RWPE2 (cell line): Measurements from ENCODE around the gene SUN1.
A peak's percentile ranks its signal among the peaks of the same experiment; 100 is the strongest.
"Not testable (repeated sequence)": the region's sequence is repeated elsewhere in the genome, so short reads cannot be mapped to it uniquely, and the experiment has no call there.

Experiments used
- ATAC-seq: fragments of 200-7000 bp; cut with Tn5 transposase; 3 replicates; pipeline ENCODE4 v1.9.1; 2021; ENCODE audit warnings: low read depth
- DNase-seq: peaks from one replicate; pipeline ENCODE4 v3.0.0-alpha.2; 2020; ENCODE audit warnings: low spot score
- H3K27ac ChIP-seq: fragments of 450-650 bp; 2 replicates; pipeline ENCODE4 v1.5.1; 2017; ENCODE audit warnings: mild to moderate bottlenecking; ENCODE audit not compliant: poor library complexity, severe bottlenecking
- H3K27me3 ChIP-seq: fragments of 250-450 bp; sonication (Bioruptor Pico); 2 replicates; pipeline ENCODE4 v1.5.1; 2021; ENCODE audit warnings: mild to moderate bottlenecking, moderate library complexity; ENCODE audit not compliant: insufficient read depth, poor library complexity, severe bottlenecking
- H3K36me3 ChIP-seq: fragments of 250-450 bp; sonication (Bioruptor Pico); 2 replicates; pipeline ENCODE4 v1.5.1; 2020; ENCODE audit warnings: low read depth, mild to moderate bottlenecking, moderate library complexity
- H3K4me1 ChIP-seq: fragments of 250-450 bp; sonication (Bioruptor Pico); 2 replicates; pipeline ENCODE4 v1.5.1; 2021; ENCODE audit warnings: mild to moderate bottlenecking, moderate library complexity; ENCODE audit not compliant: insufficient read depth, poor library complexity, severe bottlenecking
- H3K4me3 ChIP-seq: fragments of 250-450 bp; sonication (Bioruptor Pico); 2 replicates; pipeline ENCODE4 v1.5.1; 2021; ENCODE audit warnings: mild to moderate bottlenecking, moderate library complexity; ENCODE audit not compliant: severe bottlenecking
- H3K9me3 ChIP-seq: fragments of 250-450 bp; sonication (Bioruptor Pico); 2 replicates; pipeline ENCODE4 v1.5.1; 2021; ENCODE audit warnings: mild to moderate bottlenecking, moderate library complexity; ENCODE audit not compliant: severe bottlenecking
- CTCF ChIP-seq: fragments of 450-650 bp; IDR thresholded peaks from one replicate; pipeline ENCODE4 v1.5.1; 2017; ENCODE audit warnings: mild to moderate bottlenecking, moderate library complexity; ENCODE audit not compliant: poor library complexity, severe bottlenecking

SUN1 gene

GRCh38 chr7:843230-843629 lies 11.0 kb downstream of the SUN1 start:
- Histone ChIP-seq H3K9me3 (no peaks in the 10 kb centered on the region), H3K36me3 (peaks cover 64% of the 10 kb centered on the region), H3K4me1 (no peaks in the 10 kb centered on the region), H3K4me3 (no peak overlapping the region), H3K27me3 (no peaks in the 10 kb centered on the region), H3K27ac (no peak overlapping the region)
- DNase-seq (no peak), ATAC-seq (no peak)
- no peak for TF ChIP-seq CTCF

- no peak for TF ChIP-seq CTCF
- Histone ChIP-seq H3K4me1 (no peaks in the 10 kb centered on the region), H3K36me3 (peaks cover 66% of the 10 kb centered on the region), H3K9me3 (no peaks in the 10 kb centered on the region), H3K27ac (no peak overlapping the region), H3K4me3 (no peak overlapping the region), H3K27me3 (no peaks in the 10 kb centered on the region)
- DNase-seq (peak; percentile 51), ATAC-seq (no peak)
Measured at GRCh38 chr7:844043-844442, 11.8 kb downstream of the SUN1 start.

- Histone ChIP-seq H3K4me3 (no peak overlapping the region), H3K9me3 (no peaks in the 10 kb centered on the region), H3K27me3 (no peaks in the 10 kb centered on the region), H3K4me1 (no peaks in the 10 kb centered on the region), H3K36me3 (peaks cover 66% of the 10 kb centered on the region), H3K27ac (no peak overlapping the region)
- no peak for TF ChIP-seq CTCF
- ATAC-seq (no peak), DNase-seq (no peak)
Measured at GRCh38 chr7:844514-844913, 12.2 kb downstream of the SUN1 start.

GRCh38 chr7:845091-845490 lies 12.8 kb downstream of the SUN1 start:
- H3K4me3 ChIP-seq: no peak overlapping the region
- no peak for TF ChIP-seq CTCF
- no peaks in the 10 kb centered on the region for H3K4me1 ChIP-seq
- peaks cover 66% of the 10 kb centered on the region for H3K36me3 ChIP-seq
- no peak overlapping the region for H3K27ac ChIP-seq
- H3K9me3 ChIP-seq: no peaks in the 10 kb centered on the region
- DNase-seq: no peak
- ATAC-seq: no peak
- no peaks in the 10 kb centered on the region for H3K27me3 ChIP-seq

GRCh38 chr7:845731-846130 lies 13.5 kb downstream of the SUN1 start:
- Histone ChIP-seq H3K36me3 (peaks cover 70% of the 10 kb centered on the region), H3K9me3 (no peaks in the 10 kb centered on the region), H3K27me3 (no peaks in the 10 kb centered on the region), H3K4me3 (no peak overlapping the region), H3K4me1 (no peaks in the 10 kb centered on the region), H3K27ac (no peak overlapping the region)
- DNase-seq: no peak
- no peak for TF ChIP-seq CTCF
- ATAC-seq: no peak

GRCh38 chr7:846958-847650 lies 14.8 kb downstream of the SUN1 start:
- not testable (repeated sequence) for H3K27me3 ChIP-seq, ATAC-seq, H3K27ac ChIP-seq, H3K4me3 ChIP-seq, H3K9me3 ChIP-seq, H3K4me1 ChIP-seq, DNase-seq
- peaks cover 73% of the 10 kb centered on the region for H3K36me3 ChIP-seq

GRCh38 chr7:847728-848127 lies 15.5 kb downstream of the SUN1 start:
- peaks cover 73% of the 10 kb centered on the region for H3K36me3 ChIP-seq
- H3K9me3 ChIP-seq, H3K27ac ChIP-seq, ATAC-seq, H3K4me3 ChIP-seq, H3K4me1 ChIP-seq, H3K27me3 ChIP-seq, DNase-seq: not testable (repeated sequence)
